HCT116 (cell line): ENCODE measurements around the gene EMSY.

ENCODE experiments used
- CTCF ChIP-seq, 3 experiments: fragments of 200-600 bp in 1 of 3; sonication (generic) in 1 of 3; IDR thresholded peaks in 2 of 3; conservative IDR thresholded peaks in 1 of 3; 2 replicates each; pipeline ENCODE4 v1.5.1; 2012 to 2017; ENCODE audit warnings: low read depth in 2 of 3, low read length in 2 of 3, antibody characterized with exemption in 1 of 3, borderline replicate concordance in 1 of 3, control low read depth in 1 of 3, mild to moderate bottlenecking in 1 of 3, mixed read lengths in 1 of 3, mixed run types in 1 of 3, moderate library complexity in 1 of 3; ENCODE audit not compliant: insufficient read depth in 1 of 3
- EZH2 ChIP-seq: fragments of 200-600 bp; sonication (generic); IDR thresholded peaks from 2 replicates; pipeline ENCODE4 v1.6.1; 2017; ENCODE audit warnings: antibody characterized with exemption, mixed run types
- JUND ChIP-seq: IDR thresholded peaks from 2 replicates; pipeline ENCODE4 v1.6.1; 2012
- RAD21 ChIP-seq: IDR thresholded peaks from 2 replicates; pipeline ENCODE4 v1.6.1; 2012; ENCODE audit warnings: low read depth, mild to moderate bottlenecking
- REST ChIP-seq: IDR thresholded peaks from 2 replicates; pipeline ENCODE4 v1.6.1; 2012; ENCODE audit warnings: low read depth
- SIN3A ChIP-seq: IDR thresholded peaks from 2 replicates; pipeline ENCODE4 v1.6.1; 2012; ENCODE audit warnings: low read depth
- SP1 ChIP-seq: IDR thresholded peaks from 2 replicates; pipeline ENCODE4 v1.6.1; 2012; ENCODE audit warnings: low read depth
- SRF ChIP-seq: IDR thresholded peaks from 2 replicates; pipeline ENCODE4 v1.6.1; 2012; ENCODE audit warnings: low read depth
- YY1 ChIP-seq: IDR thresholded peaks from 2 replicates; pipeline ENCODE4 v1.6.1; 2011; ENCODE audit warnings: low read length, low read depth, moderate library complexity, mild to moderate bottlenecking; ENCODE audit not compliant: insufficient replicate concordance; ENCODE audit errors: extremely low read depth
- ZBTB33 ChIP-seq: IDR thresholded peaks from 2 replicates; pipeline ENCODE4 v1.6.1; 2011; ENCODE audit warnings: mild to moderate bottlenecking, low read length, moderate library complexity; ENCODE audit not compliant: insufficient replicate concordance; ENCODE audit errors: extremely low read depth
- ZFX ChIP-seq: fragments of 450-650 bp; IDR thresholded peaks from 2 replicates; pipeline ENCODE4 v1.6.1; 2017

GRCh38 chr11:76554767-76555166, 109.9 kb downstream of the EMSY start:
- no peak for TF ChIP-seq RAD21
- no peak for TF ChIP-seq SP1
- no peak for TF ChIP-seq CTCF (IDR thresholded peaks at IDR 0.05 in 2 of 3, conservative IDR thresholded peaks at IDR 0.05 in 1 of 3; ENCODE audit: borderline replicate concordance in 1 of 3, insufficient read depth in 1 of 3, low read depth in 2 of 3, low read length in 2 of 3)
- TF ChIP-seq JUND: no peak
- TF ChIP-seq REST: no peak
- TF ChIP-seq SRF: no peak
- no peak for TF ChIP-seq YY1
- TF ChIP-seq ZBTB33: no peak
- TF ChIP-seq SIN3A: no peak
- TF ChIP-seq EZH2: no peak
- no peak for TF ChIP-seq ZFX
